ENCODE data around the gene OAS3. TPM values are rescaled to one million over a fixed set of nuclear protein-coding genes. Genes with fewer than 3 reads are reported as not detected.
A peak's percentile ranks its signal among the peaks of the same experiment; 100 is the strongest.

Gene OAS3
- total and polyA plus RNA-seq, 10 of the 15 experiments (the other 5 are each of a cell fraction or from before 2014, with no cell fraction given): 5.1 to 107 (median 18.0) TPM

GRCh38 chr12:112979041-112979680 is 40.9 kb downstream of the OAS3 start (continued):
- TF ChIP-seq EED (IDR thresholded peaks at IDR 0.05; ENCODE audit: low read depth) (no peak), BCLAF1 (IDR thresholded peaks at IDR 0.05) (no peak), HCFC1 (IDR thresholded peaks at IDR 0.05; ENCODE audit: low read length) (no peak), ZZZ3 (IDR thresholded peaks at IDR 0.05; ENCODE audit: control insufficient read depth, insufficient read length, low read depth) (no peak), RFX5 (IDR thresholded peaks at IDR 0.05; ENCODE audit: low read depth, low read length) (no peak), TARDBP (IDR thresholded peaks at IDR 0.05; ENCODE audit: borderline replicate concordance) (no peak), ZNF384 (IDR thresholded peaks at IDR 0.05; ENCODE audit: borderline replicate concordance, low read depth, low read length) (no peak), NFXL1 (IDR thresholded peaks at IDR 0.05; ENCODE audit: borderline replicate concordance) (no peak; the same call in 1 of the 2 replicates), NR2F1 (conservative IDR thresholded peaks at IDR 0.05) (no peak), PAX5 (IDR thresholded peaks at IDR 0.05; ENCODE audit: borderline replicate concordance, low read depth, low read length) (no peak), GATAD2B (conservative IDR thresholded peaks at IDR 0.05; ENCODE audit: low read depth) (no peak), PML (IDR thresholded peaks at IDR 0.05; ENCODE audit: low read length) (no peak), SPI1 (IDR thresholded peaks at IDR 0.05; ENCODE audit: borderline replicate concordance, insufficient read depth, low read depth, low read length) (no peak), CHD2 (IDR thresholded peaks at IDR 0.05; ENCODE audit: borderline replicate concordance, low read depth, low read length) (0 out of 2 replicates have a peak, but pooled peaks have one; percentile 23), MAX (IDR thresholded peaks at IDR 0.05; ENCODE audit: low read depth, low read length) (peak; percentile 77), BCL3 (IDR thresholded peaks at IDR 0.05; ENCODE audit: borderline replicate concordance, insufficient read depth, low read depth, low read length, poor library complexity, severe bottlenecking) (no peak), GABPA (IDR thresholded peaks at IDR 0.05; ENCODE audit: low read depth) (no peak), PKNOX1 (IDR thresholded peaks at IDR 0.05) (no peak), CTCF (IDR thresholded peaks at IDR 0.05 in 2 of 3, conservative IDR thresholded peaks at IDR 0.05 in 1 of 3; ENCODE audit: control insufficient read depth in 2 of 3, extremely low read depth in 1 of 3, insufficient read depth in 1 of 3, low read depth in 3 of 3, low read length in 3 of 3) (no peak), IRF4 (IDR thresholded peaks at IDR 0.05; ENCODE audit: low read depth, low read length) (no peak), TAF1 (IDR thresholded peaks at IDR 0.05; ENCODE audit: borderline replicate concordance, low read depth, low read length) (no peak), ZNF217 (IDR thresholded peaks at IDR 0.05) (0 out of 2 replicates have a peak, but pooled peaks have one; percentile 11), STAT1 (conservative IDR thresholded peaks at IDR 0.05) (no peak), RUNX3 (IDR thresholded peaks at IDR 0.05; ENCODE audit: low read length) (0 out of 2 replicates have a peak, but pooled peaks have one; percentile 47), MTA3 (IDR thresholded peaks at IDR 0.05; ENCODE audit: borderline replicate concordance, low read length) (no peak)
